GM19395 (cell line): ENCODE measurements around the gene MET.
"Not testable (repeated sequence)": the region's sequence is repeated elsewhere in the genome, so short reads cannot be mapped to it uniquely, and the experiment has no call there.

Experiments
- ATAC-seq: cut with Tn5 transposase; IDR thresholded peaks from one replicate; pipeline ENCODE4 v1.9.1; 2021; ENCODE audit warnings: mild to moderate bottlenecking, moderate library complexity; ENCODE audit not compliant: unreplicated experiment

Gene MET

GRCh38 chr7:116805100-116805544, 133.1 kb downstream of the MET start:
- ATAC-seq: no peak

GRCh38 chr7:116806046-116806944, 134.3 kb downstream of the MET start:
- ATAC-seq: no peak

GRCh38 chr7:116807011-116807560, 135.1 kb downstream of the MET start:
- ATAC-seq: no peak

GRCh38 chr7:116809636-116810266, 137.8 kb downstream of the MET start:
- peak; percentile 73 for ATAC-seq

GRCh38 chr7:116810267-116811116, 138.5 kb downstream of the MET start:
- ATAC-seq: no peak

GRCh38 chr7:116811768-116812167, 139.8 kb downstream of the MET start:
- ATAC-seq: no peak

GRCh38 chr7:116812860-116813259, 140.9 kb downstream of the MET start:
- no peak for ATAC-seq

GRCh38 chr7:116813371-116813770, 141.4 kb downstream of the MET start:
- not testable (repeated sequence) for ATAC-seq

- ATAC-seq: no peak
Measured at GRCh38 chr7:116815041-116815440, 143.0 kb downstream of the MET start.

- ATAC-seq: no peak
Measured at GRCh38 chr7:116820149-116820548, 148.2 kb downstream of the MET start.

GRCh38 chr7:116821647-116822046, 149.7 kb downstream of the MET start:
- ATAC-seq: not testable (repeated sequence)

GRCh38 chr7:116824449-116824848, 152.5 kb downstream of the MET start:
- ATAC-seq: no peak

GRCh38 chr7:116828281-116828680, 156.3 kb downstream of the MET start:
- ATAC-seq: no peak

GRCh38 chr7:116829041-116829440, 157.0 kb downstream of the MET start:
- peak; percentile 61 for ATAC-seq

GRCh38 chr7:116829493-116829892, 157.5 kb downstream of the MET start:
- peak; percentile 20 for ATAC-seq

GRCh38 chr7:116832692-116833091, 160.7 kb downstream of the MET start:
- no peak for ATAC-seq

- ATAC-seq: no peak
Measured at GRCh38 chr7:116834815-116835504, 163.0 kb downstream of the MET start.

GRCh38 chr7:116836048-116836447, 164.1 kb downstream of the MET start:
- ATAC-seq: no peak

- ATAC-seq: no peak
Measured at GRCh38 chr7:116836911-116837310, 164.9 kb downstream of the MET start.

GRCh38 chr7:116837586-116837985, 165.6 kb downstream of the MET start:
- ATAC-seq: no peak
